LoVo (cell line): ENCODE measurements around the gene STX18.

Experiments
- DNase-seq: peaks from one replicate; pipeline ENCODE4 v3.0.0-alpha.2; 2016; ENCODE audit warnings: low spot score

Gene STX18

DNA sequence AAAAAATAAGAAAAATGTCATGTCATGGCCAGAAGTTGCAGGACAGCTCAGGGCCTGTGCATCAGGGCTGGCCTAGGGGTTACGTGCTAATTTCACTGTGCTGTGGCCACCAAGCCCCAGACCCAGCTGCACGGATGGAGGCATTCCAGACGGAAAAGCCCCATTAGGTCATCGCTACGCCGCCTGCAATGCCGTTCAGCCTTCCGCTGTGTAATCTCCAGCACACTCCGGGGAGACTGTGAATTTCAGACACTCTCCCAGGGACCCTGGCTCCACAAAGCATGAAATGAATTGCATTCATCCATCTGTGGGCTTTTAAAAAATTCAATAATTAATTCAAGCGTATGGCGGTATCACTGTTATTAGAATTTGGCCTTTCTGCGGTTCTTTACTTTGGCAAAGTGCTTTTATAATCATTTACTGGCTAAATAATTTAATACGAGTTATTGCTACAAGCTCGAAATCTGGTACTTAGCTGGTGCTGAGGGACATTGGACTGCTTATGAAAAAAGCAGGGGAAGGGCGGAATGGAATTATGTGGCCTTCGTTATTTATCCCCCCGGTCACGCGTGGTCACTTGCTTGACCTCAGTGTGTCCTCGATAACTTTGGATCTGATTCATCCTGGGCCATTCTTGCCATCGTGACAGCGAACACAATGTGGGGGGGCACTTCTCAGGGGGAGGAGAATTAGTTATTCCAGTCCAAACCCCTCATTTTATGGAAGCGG, 164.0 kb downstream of the STX18 start:
- DNase-seq = no peak

DNA sequence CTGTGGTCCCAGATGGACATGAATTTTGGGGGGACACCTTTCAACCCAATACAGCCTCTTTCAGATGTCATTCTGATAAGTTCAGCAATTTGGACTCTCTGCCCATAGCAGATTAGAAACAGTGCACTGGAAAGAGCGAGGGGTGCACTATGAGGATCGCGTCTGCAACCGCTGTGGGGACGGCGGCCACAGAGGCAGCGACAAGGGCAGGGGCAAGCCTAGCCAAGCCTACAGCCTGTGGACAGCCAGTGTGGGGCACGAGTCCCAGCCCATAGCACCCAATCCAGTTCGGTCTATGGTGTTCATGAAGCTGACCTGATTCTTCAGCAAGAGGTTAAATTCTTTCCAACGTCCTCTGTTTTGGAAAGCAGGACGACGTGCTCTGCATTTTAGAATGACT, 164.7 kb downstream of the STX18 start:
- no peak for DNase-seq

DNA sequence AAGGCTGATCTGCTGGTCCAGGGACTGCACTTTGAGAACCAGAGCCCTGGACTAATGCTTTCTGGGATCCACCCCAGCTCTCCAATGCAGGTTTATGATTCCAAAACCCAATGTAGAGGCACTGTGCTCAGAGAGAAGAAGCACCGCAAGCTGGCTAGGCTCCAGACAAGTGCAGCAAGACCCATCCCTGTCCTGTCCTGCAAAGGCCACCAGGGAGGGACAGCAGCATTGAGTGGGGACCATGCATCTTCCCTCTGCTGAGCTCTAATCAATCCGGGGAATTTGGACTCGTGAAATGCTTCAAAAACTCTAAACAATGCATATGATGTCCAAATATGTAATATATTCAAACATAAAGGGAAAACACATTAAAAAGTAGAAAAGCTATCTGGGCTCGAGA, 165.8 kb downstream of the STX18 start:
- no peak for DNase-seq

DNA sequence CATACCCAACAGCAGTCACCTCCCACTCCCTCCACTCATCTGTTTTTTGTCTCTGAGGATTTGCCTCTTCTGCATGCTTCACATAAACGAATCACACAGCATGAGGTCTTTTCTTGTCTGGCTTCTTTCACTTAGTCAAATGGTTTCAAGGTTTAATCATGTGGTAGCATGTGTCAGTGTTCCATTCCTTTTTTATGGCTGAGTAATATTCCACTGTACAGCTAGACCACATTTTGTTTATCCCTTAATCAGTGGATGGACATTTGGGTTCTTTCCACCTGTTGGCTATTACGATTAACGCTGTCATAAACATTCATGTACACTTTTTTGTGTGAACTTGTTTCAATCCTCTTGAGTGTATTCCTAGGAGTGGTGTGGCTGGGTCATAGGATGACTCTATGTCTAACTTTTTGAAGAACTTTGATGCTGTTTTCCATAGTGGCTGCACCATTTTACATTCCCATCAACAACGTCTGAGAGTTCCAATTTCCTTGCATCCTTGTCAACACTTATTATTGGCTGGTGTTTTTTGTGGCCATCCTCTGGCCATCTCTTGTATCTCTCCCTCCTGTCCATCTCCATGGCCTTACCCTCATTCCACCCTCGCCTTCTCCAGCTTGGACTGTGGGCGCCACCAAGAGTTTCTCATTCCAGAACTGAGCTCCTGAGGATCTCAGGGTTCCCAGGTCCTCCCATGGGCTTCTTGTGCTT, 167.3 kb downstream of the STX18 start:
- no peak for DNase-seq
